GM10266 (cell line): Measurements from ENCODE around the gene KLHL12.

Source experiments
- DNase-seq: peaks from one replicate; pipeline ENCODE4 v3.0.0; 2012; ENCODE audit errors: extremely low spot score
- TF ChIP-seq, protein P1 (sequence below): IDR thresholded peaks from 2 replicates; pipeline ENCODE4 v1.5.1; 2012; ENCODE audit warnings: mild to moderate bottlenecking, low read depth; ENCODE audit not compliant: control insufficient read depth, insufficient read depth; ENCODE audit errors: missing control alignments

The KLHL12 gene

GRCh38 chr1:202926581-202927491, at the start of gene KLHL12:
KLHL12 (minus strand) TSS chr1:202927234; CDS start chr1:202925162, 2,072 bp downstream.
- TF ChIP-seq, protein P1, sequence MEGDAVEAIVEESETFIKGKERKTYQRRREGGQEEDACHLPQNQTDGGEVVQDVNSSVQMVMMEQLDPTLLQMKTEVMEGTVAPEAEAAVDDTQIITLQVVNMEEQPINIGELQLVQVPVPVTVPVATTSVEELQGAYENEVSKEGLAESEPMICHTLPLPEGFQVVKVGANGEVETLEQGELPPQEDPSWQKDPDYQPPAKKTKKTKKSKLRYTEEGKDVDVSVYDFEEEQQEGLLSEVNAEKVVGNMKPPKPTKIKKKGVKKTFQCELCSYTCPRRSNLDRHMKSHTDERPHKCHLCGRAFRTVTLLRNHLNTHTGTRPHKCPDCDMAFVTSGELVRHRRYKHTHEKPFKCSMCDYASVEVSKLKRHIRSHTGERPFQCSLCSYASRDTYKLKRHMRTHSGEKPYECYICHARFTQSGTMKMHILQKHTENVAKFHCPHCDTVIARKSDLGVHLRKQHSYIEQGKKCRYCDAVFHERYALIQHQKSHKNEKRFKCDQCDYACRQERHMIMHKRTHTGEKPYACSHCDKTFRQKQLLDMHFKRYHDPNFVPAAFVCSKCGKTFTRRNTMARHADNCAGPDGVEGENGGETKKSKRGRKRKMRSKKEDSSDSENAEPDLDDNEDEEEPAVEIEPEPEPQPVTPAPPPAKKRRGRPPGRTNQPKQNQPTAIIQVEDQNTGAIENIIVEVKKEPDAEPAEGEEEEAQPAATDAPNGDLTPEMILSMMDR, result peak; percentile 59
- DNase-seq, result peak; percentile 94

GRCh38 chr1:202976633-202977032, 49.6 kb upstream of the KLHL12 start:
- DNase-seq, result no peak
- TF ChIP-seq, protein P1, result no peak

- TF ChIP-seq, protein P1, result no peak
These were observed 47.8 kb upstream of the KLHL12 start for GRCh38 chr1:202974856-202975255.

DNA sequence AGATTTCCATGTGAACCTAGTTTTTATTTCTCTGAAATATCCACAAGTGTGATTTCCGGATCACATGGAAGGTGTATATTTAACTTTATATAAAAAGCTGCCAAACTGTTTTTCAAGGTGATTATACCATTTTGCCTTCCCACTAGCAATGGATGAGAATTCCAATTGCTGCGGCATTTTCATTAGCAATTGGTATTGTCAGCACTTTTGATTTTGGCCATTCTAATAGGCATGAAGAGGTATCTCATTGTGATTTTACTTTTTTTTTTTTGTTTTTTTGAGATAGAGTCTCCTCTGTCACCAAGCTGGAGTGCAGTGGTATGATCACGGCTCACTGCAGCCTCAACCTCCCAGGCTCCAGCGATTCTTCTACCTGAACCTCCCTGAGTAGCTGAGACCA, 45.0 kb upstream of the KLHL12 start:
- TF ChIP-seq, protein P1, result no peak
- no peak for DNase-seq

More at GRCh38 chr1:202974856-202975255, 47.8 kb upstream of the KLHL12 start:
- DNase-seq, result no peak

GRCh38 chr1:202968895-202969295, 41.9 kb upstream of the KLHL12 start:
- TF ChIP-seq, protein P1, result peak; percentile 52
- peak; percentile 74 for DNase-seq

- DNase-seq, result no peak
- TF ChIP-seq, protein P1, result no peak
These were observed 41.3 kb upstream of the KLHL12 start for GRCh38 chr1:202968351-202968750.

DNA sequence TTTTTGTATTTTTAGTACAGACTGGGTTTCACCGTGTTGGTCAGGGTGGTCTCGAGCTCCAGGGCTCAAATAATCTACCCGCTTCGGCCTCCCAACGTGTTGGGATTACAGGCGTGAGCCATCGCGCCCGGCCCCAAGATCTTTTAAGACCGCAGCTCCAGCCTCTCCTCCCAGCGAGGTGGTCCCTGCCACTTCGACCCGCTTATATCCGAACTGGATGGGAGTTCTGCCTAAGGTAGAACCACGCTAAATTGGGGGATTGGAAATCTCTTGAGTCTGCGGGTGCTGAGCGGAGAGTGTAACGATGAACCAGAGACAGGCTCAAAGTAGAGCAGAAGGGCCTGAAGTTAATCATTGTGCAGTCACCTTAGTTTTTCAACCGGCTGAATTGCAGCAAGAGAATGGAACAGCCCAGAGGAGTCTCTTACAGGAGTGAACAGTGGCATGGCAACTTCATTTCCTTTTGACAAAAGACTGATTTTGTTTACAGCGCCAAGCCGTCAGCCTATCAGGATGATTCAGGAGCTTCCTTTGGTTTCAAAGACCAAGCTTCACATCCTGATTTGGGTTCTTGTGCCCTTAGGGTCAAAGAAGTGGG, 40.7 kb upstream of the KLHL12 start:
- TF ChIP-seq, protein P1, result no peak
- peak; percentile 48 for DNase-seq
